HS-5 (cell line): ENCODE measurements around the gene NEUROG3.
"Not testable (repeated sequence)": the region's sequence is repeated elsewhere in the genome, so short reads cannot be mapped to it uniquely, and the experiment has no call there.

Experiments used
- DNase-seq: peaks from one replicate; pipeline ENCODE4 v3.0.0-alpha.2; 2012; ENCODE audit warnings: low read depth

The NEUROG3 gene

GRCh38 chr10:69571618-69572158, 1.5 kb downstream of the NEUROG3 start:
- no peak for DNase-seq

GRCh38 chr10:69570050-69570816, 3.0 kb downstream of the NEUROG3 start:
- DNase-seq: no peak

- DNase-seq: no peak
Observed at GRCh38 chr10:69569396-69569934, 3.8 kb downstream of the NEUROG3 start.

GRCh38 chr10:69568472-69569395, 4.5 kb downstream of the NEUROG3 start:
- no peak for DNase-seq

GRCh38 chr10:69567920-69568319, 5.3 kb downstream of the NEUROG3 start:
- no peak for DNase-seq

GRCh38 chr10:69562731-69563254, 10.4 kb downstream of the NEUROG3 start:
- DNase-seq: no peak

- DNase-seq: no peak
Observed at GRCh38 chr10:69559525-69559924, 13.7 kb downstream of the NEUROG3 start.

- no peak for DNase-seq
Observed at GRCh38 chr10:69558559-69558958, 14.7 kb downstream of the NEUROG3 start.

- no peak for DNase-seq
Observed at GRCh38 chr10:69554611-69555010, 18.6 kb downstream of the NEUROG3 start.

- no peak for DNase-seq
Observed at GRCh38 chr10:69553328-69553727, 19.9 kb downstream of the NEUROG3 start.

GRCh38 chr10:69552268-69552667, 21.0 kb downstream of the NEUROG3 start:
- no peak for DNase-seq

- no peak for DNase-seq
Observed at GRCh38 chr10:69549959-69550358, 23.3 kb downstream of the NEUROG3 start.

GRCh38 chr10:69541463-69541862, 31.8 kb downstream of the NEUROG3 start:
- DNase-seq: no peak

GRCh38 chr10:69538461-69538860, 34.8 kb downstream of the NEUROG3 start:
- DNase-seq: no peak

GRCh38 chr10:69537449-69537848, 35.8 kb downstream of the NEUROG3 start:
- no peak for DNase-seq

GRCh38 chr10:69536521-69536920, 36.7 kb downstream of the NEUROG3 start:
- not testable (repeated sequence) for DNase-seq

- no peak for DNase-seq
Observed at GRCh38 chr10:69533658-69534057, 39.6 kb downstream of the NEUROG3 start.

GRCh38 chr10:69527961-69528360, 45.3 kb downstream of the NEUROG3 start:
- DNase-seq: no peak
